Astrocyte (in vitro differentiated cells and primary cell): Measurements from ENCODE around the gene PRRX1. TPM values are rescaled to one million over a fixed set of nuclear protein-coding genes. Genes with fewer than 3 reads are reported as not detected.

ENCODE experiments used
- DNase-seq: peaks from one replicate; pipeline ENCODE4 v3.0.0-alpha.2; 2010; ENCODE audit warnings: low read depth
- FAIRE-seq: peaks from 2 replicates; lab custom pipeline; 2011; peaks lifted over from hg19 to GRCh38; lab: Jason Lieb, UNC
- H2AFZ ChIP-seq: 2 replicates; pipeline ENCODE4 v1.6.0; 2012; ENCODE audit warnings: low read depth, low read length, inconsistent platforms
- H3K27ac ChIP-seq: 2 replicates; pipeline ENCODE4 v1.5.1; 2011; ENCODE audit warnings: low read depth, low read length, inconsistent platforms
- H3K27me3 ChIP-seq: 2 replicates; pipeline ENCODE4 v1.6.0; 2011; ENCODE audit warnings: low read length, inconsistent platforms; ENCODE audit not compliant: insufficient read depth
- H3K36me3 ChIP-seq: 2 replicates; pipeline ENCODE4 v1.5.1; 2011; ENCODE audit warnings: low read length, inconsistent platforms; ENCODE audit not compliant: insufficient read depth
- H3K4me1 ChIP-seq: 2 replicates; pipeline ENCODE4 v1.5.1; 2011; ENCODE audit warnings: low read length, inconsistent platforms; ENCODE audit not compliant: insufficient read depth
- H3K4me2 ChIP-seq: 2 replicates; pipeline ENCODE4 v1.6.0; 2012; ENCODE audit warnings: low read length, inconsistent platforms
- H3K4me3 ChIP-seq: 2 replicates; pipeline ENCODE4 v1.5.1; 2011; ENCODE audit warnings: low read depth, mild to moderate bottlenecking, low read length, inconsistent platforms; ENCODE audit not compliant: insufficient read depth
- H3K79me2 ChIP-seq: 2 replicates; pipeline ENCODE4 v1.6.0; 2012; ENCODE audit warnings: mild to moderate bottlenecking, low read length, inconsistent platforms; ENCODE audit not compliant: insufficient read depth
- H3K9ac ChIP-seq: 2 replicates; pipeline ENCODE4 v1.6.0; 2012; ENCODE audit warnings: mild to moderate bottlenecking, low read length, inconsistent platforms
- H3K9me3 ChIP-seq: 2 replicates; pipeline ENCODE4 v1.5.1; 2012; ENCODE audit warnings: low read depth, mild to moderate bottlenecking, low read length, inconsistent platforms; ENCODE audit not compliant: insufficient read depth
- H4K20me1 ChIP-seq: 2 replicates; pipeline ENCODE4 v1.6.0; 2012; ENCODE audit warnings: low read length, inconsistent platforms; ENCODE audit not compliant: insufficient read depth
- H3K27ac Mint-ChIP-seq: one replicate; pipeline ENCODE4 v1.8.0; 2021; ENCODE audit warnings: mild to moderate bottlenecking, mixed read lengths; ENCODE audit not compliant: unreplicated experiment
- H3K27me3 Mint-ChIP-seq: one replicate; pipeline ENCODE4 v1.8.0; 2021; ENCODE audit warnings: low read depth, mixed read lengths; ENCODE audit not compliant: unreplicated experiment
- H3K36me3 Mint-ChIP-seq: one replicate; pipeline ENCODE4 v1.8.0; 2021; ENCODE audit warnings: low read depth, mixed read lengths; ENCODE audit not compliant: unreplicated experiment
- H3K4me1 Mint-ChIP-seq: one replicate; pipeline ENCODE4 v1.8.0; 2021; ENCODE audit warnings: low read depth, mixed read lengths; ENCODE audit not compliant: unreplicated experiment
- H3K4me3 Mint-ChIP-seq: one replicate; pipeline ENCODE4 v1.8.0; 2021; ENCODE audit warnings: mild to moderate bottlenecking, moderate library complexity, mixed read lengths; ENCODE audit not compliant: unreplicated experiment
- H3K9me3 Mint-ChIP-seq: one replicate; pipeline ENCODE4 v1.8.0; 2021; ENCODE audit warnings: mild to moderate bottlenecking, mixed read lengths; ENCODE audit not compliant: unreplicated experiment
- CTCF ChIP-seq: IDR thresholded peaks from 2 replicates; pipeline ENCODE4 v1.5.1; 2011; ENCODE audit warnings: low read depth, mild to moderate bottlenecking, inconsistent platforms, low read length, moderate library complexity; ENCODE audit not compliant: insufficient read depth
- EZH2 ChIP-seq: IDR thresholded peaks from 2 replicates; pipeline ENCODE4 v1.6.1; 2012; ENCODE audit warnings: mild to moderate bottlenecking, low read length, inconsistent platforms; ENCODE audit not compliant: insufficient read depth
- total RNA-seq: library from RNA; stranded (reverse); gene quantifications from 2 replicates; pipeline ENCODE4 v1.2.1, GENCODE V29; 2021

Gene PRRX1
- total RNA-seq, 1 donor from 2014 or later: 1.3 TPM

- H3K27ac Mint-ChIP-seq: no peak overlapping the region
- Histone ChIP-seq H3K4me2 (no peak overlapping the region), H2AFZ (no peak overlapping the region), H3K27me3 (no peaks in the 10 kb centered on the region), H4K20me1 (no peaks in the 10 kb centered on the region), H3K9ac (no peak overlapping the region), H3K27ac (no peak overlapping the region), H3K36me3 (no peaks in the 10 kb centered on the region), H3K4me3 (no peak overlapping the region), H3K79me2 (no peaks in the 10 kb centered on the region), H3K9me3 (no peaks in the 10 kb centered on the region), H3K4me1 (no peaks in the 10 kb centered on the region)
- no peaks in the 10 kb centered on the region for H3K27me3 Mint-ChIP-seq
- H3K36me3 Mint-ChIP-seq: no peaks in the 10 kb centered on the region
- no peaks in the 10 kb centered on the region for H3K9me3 Mint-ChIP-seq
- no peaks in the 10 kb centered on the region for H3K4me1 Mint-ChIP-seq
- no peak overlapping the region for H3K4me3 Mint-ChIP-seq
- no peak for TF ChIP-seq CTCF
- TF ChIP-seq EZH2: no peak
- DNase-seq (no peak), FAIRE-seq (no peak)
These were observed 112.8 kb downstream of the PRRX1 start for GRCh38 chr1:170776777-170777176.

Other genes starting within 250 kb of the PRRX1 start
- 11.2 and 16.4 TPM in 2 replicates for gene GORAB, start 132.0 kb upstream of the PRRX1 start, total RNA-seq